GM18861 (cell line): ENCODE data around the gene AGBL4.
A peak's percentile ranks its signal among the peaks of the same experiment; 100 is the strongest.

Experiments
- ATAC-seq: cut with Tn5 transposase; IDR thresholded peaks from one replicate; pipeline ENCODE4 v1.9.1; 2021; ENCODE audit not compliant: unreplicated experiment

The AGBL4 gene

DNA sequence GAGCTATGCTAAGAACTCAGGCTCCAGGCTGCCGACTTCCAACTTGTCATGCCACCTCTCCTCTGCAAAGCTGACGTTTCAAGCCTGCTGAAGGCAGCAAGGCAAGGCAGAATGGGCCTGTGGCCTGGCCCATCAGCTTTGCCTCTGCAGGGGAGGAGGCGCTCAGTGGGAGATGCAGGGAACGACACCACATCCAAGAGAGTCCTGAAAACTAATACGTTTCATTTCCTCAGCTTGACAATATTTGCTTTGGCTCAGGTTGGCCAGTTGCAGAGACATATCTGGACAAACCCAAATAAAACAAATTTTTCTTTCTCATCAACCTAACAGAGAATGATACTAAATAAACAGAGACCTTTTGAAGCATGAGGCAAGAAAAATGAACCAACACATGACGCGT is 1282.4 kb downstream of the AGBL4 start:
- no peak for ATAC-seq

DNA sequence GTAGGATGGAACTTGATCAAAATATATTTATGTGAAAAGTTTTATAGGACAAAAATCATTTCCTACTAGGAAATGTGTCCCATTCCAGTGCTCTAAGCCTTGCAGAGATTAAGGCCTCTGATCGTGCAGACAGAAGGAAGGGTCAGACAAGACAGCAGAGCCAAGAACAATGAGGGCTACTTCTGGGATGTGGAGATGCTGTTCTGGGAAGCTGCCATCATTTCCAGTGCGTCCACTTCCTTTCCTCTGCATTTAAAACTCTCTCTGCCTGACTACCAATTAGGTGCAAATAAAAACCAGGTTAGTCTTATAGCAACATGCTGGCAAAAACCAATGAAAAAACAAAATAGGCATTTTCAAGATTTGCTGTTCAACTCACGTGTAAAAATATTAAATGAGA is 1283.1 kb downstream of the AGBL4 start:
- ATAC-seq, result no peak

DNA sequence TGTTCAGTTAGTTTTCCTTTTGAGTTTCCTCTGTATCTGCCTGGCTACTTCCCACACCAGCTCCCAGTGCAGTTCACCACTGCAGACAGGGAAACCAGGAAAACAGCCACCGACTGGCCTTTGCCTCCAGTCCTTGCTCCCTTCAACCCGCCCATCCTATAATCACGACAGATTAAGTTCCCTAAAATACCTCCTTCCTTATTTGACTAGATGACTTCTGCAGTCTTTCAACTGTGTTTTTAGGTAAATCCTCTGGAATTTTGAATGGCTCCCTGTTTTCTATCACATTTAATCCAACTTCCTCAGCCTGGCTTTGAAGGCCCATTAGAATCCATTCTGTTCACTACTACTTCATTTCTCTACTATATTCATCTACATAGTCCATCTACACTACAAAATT is 1284.7 kb downstream of the AGBL4 start:
- ATAC-seq, result no peak

GRCh38 chr1:48738356-48738755 is 1285.4 kb downstream of the AGBL4 start:
- ATAC-seq, result no peak

GRCh38 chr1:48735796-48736195 is 1288.0 kb downstream of the AGBL4 start:
- no peak for ATAC-seq

- ATAC-seq, result no peak
Measured at GRCh38 chr1:48730164-48730910, 1293.4 kb downstream of the AGBL4 start.

GRCh38 chr1:48728584-48728983 is 1295.2 kb downstream of the AGBL4 start:
- no peak for ATAC-seq

GRCh38 chr1:48726557-48727215 is 1297.1 kb downstream of the AGBL4 start:
- no peak for ATAC-seq

DNA sequence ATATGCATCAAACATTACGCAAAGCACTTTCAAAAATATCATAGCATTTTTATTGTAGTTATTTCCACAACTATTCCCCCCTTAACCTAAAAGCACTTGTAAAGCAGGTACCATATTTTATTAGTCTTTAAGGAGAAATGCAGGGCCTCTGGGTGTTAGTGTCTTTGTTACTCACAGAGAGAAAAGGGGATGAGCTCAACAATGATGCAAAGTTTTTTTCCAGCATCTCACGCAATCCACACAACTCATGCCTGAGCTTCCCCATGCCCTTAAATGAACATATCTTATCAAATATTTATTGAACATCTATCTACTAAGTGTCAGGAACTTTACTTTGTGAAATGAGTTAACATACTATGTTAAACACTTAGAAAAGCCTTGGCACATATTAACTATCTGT is 1297.6 kb downstream of the AGBL4 start:
- ATAC-seq, result no peak

- ATAC-seq, result no peak
Measured at GRCh38 chr1:48725341-48726046, 1298.3 kb downstream of the AGBL4 start.

DNA sequence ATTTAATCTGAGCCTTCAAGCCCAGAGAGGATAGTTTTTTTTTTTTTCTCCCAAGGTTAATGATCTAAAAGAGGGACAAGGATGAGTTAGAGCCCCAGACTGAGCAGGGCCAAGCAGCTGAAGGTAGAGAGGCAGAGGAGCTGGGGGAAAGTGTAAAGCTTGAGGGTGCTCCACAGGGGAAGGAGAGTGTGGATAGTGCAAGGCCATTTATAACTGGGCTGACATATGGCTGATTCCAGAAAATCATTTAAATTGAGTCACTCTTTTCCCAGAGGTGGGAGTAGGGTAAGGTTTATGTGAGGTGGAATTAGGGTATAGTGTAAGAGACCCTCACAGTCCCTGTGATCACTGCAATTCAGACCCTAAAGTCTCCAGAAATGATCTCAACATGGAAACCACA is 1302.8 kb downstream of the AGBL4 start:
- ATAC-seq, result no peak

DNA sequence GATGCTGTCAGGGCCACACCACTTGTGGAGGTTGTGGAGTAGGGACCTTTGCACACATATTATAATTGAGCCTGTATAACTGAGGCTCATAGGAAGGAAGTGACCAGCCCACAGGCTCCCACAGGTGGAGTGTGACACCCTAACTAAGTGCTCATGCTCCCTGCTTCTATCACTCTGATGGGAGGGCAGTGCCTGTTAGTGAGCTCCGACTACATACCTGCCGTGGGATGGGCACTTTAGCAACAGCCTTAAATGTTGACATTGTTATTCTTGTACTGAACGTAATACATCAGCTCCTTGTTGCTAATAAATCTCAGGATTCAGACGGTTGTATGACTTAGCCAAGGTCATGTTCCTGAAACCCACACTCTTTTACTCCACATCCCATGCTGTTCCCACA is 1305.0 kb downstream of the AGBL4 start:
- no peak for ATAC-seq

DNA sequence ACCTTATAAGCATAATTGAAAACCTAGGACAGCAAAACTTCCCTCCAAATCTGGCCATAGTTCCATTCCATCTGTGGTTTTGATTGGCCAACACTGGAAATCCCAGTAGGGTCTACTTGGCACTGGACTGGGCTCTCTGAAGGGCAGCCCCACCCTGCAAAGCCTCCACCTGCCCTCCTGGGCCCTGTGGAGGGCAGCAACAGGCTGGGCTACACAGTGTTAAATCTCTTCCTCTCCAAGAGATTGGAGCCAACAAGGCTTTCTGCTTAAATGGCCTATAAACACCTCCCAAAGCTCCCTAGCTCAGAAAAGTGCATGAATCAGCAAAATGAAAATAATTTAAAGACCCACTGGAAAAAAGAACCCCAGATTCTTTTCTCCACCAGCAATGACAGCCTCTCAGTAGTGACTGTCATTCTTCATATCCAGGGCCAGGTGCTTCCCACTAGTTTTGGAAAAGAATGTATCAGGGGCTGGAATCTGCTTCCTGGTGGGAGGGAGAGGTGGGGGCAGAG is 1305.6 kb downstream of the AGBL4 start:
- ATAC-seq, result no peak

DNA sequence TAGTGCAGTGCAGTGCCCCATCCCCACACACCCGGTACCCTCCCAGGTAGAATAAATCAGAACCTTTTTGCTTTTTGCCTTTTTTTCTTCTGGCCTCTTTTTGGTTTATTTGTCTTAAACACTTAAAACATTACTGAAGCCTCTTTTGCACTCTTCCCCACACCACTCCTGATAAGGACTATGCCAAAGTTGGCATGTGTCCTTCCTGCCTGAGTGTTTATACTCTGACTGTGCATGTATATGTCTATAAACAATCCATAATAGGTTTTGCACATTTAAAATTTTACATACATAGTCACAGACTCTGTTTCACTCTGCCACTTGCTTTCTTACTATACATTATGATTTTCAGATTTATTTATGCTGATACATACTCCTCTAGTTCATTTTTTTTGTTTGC is 1306.7 kb downstream of the AGBL4 start:
- no peak for ATAC-seq

- no peak for ATAC-seq
Measured at GRCh38 chr1:48715921-48716320, 1307.8 kb downstream of the AGBL4 start.

GRCh38 chr1:48710915-48711314 is 1312.8 kb downstream of the AGBL4 start:
- no peak for ATAC-seq

DNA sequence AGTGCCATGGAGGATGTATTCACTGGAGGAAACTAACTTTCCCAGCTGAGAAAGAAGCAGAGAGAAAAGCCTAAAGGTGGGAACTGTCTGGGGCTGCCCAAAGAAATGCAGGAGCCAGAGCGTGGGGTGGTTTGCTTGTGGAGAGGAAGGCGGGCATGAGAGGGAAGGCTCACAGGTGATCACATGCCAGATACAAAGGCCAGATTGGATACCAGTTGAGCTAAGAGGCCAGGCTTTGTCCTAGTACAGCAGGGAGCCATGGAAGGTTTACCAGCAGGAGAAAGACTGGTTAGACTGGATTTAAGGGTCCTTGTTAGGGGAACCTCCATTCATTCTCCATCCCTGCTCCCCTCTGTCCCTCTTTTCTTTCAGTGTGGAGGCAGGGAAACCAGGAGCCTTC is 1313.4 kb downstream of the AGBL4 start:
- ATAC-seq, result no peak

DNA sequence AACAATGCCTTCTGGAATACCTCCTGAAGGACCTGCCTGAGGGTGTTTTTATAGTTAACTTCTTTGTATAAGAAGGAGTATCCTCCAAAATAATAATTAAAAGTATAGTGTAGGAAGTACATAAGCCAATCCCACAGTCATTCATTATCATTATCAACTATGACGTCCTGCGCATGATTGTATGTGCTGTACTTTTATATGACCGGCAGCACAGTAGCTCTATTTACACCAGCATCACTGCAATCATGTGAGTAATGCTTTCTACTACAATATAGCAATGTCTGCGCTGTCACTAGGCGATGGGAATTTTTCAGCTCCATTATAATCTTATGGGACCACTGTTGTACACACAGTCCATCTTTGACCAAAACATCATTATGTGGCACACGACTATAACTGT is 1319.0 kb downstream of the AGBL4 start:
- ATAC-seq, result no peak

DNA sequence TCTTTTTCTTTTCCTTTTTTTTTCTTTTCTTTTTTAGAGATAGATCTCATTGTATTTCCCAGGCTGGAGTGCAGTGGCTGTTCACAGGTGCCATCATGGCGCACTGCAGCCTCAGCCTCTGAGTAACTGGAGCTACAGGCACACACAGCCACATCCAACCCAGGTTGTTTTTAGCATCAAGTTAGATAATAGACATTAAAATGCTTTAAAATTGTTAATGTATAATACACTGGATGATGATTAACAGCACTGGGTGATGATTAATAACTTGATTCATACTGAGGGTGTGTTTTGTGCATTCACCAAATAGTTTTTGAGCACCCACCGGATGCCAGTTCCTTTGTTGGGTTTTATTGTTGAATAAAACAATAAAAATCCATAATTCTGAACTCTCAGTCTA is 1322.3 kb downstream of the AGBL4 start:
- ATAC-seq, result peak; percentile 48

GRCh38 chr1:48697066-48697707 is 1326.6 kb downstream of the AGBL4 start:
- ATAC-seq, result peak; percentile 66

DNA sequence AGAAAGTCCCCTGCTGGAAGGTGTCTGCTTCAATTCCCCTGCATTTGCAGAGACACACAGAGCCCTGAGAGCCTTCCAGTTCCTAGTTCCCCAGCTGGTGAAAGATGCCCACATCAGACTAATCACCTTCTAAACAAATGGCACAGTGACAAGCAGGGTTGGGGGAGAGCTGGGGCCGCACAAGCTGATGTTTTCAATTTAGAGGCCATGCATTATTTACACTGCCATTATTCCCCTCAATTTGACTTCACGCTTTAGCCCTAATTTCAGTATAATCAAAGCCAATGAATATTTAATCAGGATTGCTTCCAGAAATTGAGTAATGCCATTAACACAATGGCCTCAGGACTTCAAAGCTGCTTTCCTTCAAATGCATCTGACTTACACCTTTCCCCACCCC is 1328.6 kb downstream of the AGBL4 start:
- no peak for ATAC-seq
